ENCODE measurements around the gene CEP152. TPM values are rescaled to one million over a fixed set of nuclear protein-coding genes. Genes with fewer than 3 reads are reported as not detected.

The CEP152 gene
- total and polyA plus RNA-seq, 7 donors, result 0.35 to 1.3 (median 0.69) TPM

DNA sequence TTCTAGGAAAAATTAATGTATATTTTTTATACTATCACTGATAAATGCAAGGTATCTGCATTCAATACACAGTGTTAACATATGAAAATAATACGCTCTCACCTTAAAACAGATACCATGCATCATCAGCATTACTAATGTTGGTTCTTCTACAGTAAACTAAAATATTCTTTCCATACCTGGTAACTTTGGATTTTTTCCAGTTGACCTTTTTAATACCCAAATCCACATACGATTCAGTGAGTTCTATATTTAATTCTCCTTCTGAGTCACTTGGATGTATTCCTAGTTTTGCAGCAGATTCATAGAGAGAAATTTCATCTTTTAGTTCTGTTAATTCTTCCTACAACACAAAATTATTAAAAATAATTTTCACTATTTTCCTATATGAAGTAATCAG, 29.9 kb downstream of the CEP152 start:
- no peaks in the 10 kb centered on the region for H3K4me1 ChIP-seq
- peaks cover 3 to 19% of the 10 kb centered on the region in 2 donors for H3K36me3 ChIP-seq (ENCODE audit: insufficient read depth in 1 of 2, low read depth in 1 of 2)
- H3K27ac ChIP-seq, result no peak overlapping the region
- no peak for ATAC-seq
- intact Hi-C loops (cut with DNase I), result loop anchor here in 1 of 2 donors (10.0 kb wide), 1 partner anchor 406 kb away; no protein-coding TSS in a partner anchor
- no peaks in the 10 kb centered on the region for H3K9me3 ChIP-seq
- H3K27me3 ChIP-seq (ENCODE audit: insufficient read depth in 3 of 3, low read length in 2 of 3), result no peaks in the 10 kb centered on the region
- WGBS, 3 donors, result 60 to 74% (median 61%) methylated on average over 2 of the region's 2 CpGs
- DNase-seq, result no peak
- TF ChIP-seq, protein P1, sequence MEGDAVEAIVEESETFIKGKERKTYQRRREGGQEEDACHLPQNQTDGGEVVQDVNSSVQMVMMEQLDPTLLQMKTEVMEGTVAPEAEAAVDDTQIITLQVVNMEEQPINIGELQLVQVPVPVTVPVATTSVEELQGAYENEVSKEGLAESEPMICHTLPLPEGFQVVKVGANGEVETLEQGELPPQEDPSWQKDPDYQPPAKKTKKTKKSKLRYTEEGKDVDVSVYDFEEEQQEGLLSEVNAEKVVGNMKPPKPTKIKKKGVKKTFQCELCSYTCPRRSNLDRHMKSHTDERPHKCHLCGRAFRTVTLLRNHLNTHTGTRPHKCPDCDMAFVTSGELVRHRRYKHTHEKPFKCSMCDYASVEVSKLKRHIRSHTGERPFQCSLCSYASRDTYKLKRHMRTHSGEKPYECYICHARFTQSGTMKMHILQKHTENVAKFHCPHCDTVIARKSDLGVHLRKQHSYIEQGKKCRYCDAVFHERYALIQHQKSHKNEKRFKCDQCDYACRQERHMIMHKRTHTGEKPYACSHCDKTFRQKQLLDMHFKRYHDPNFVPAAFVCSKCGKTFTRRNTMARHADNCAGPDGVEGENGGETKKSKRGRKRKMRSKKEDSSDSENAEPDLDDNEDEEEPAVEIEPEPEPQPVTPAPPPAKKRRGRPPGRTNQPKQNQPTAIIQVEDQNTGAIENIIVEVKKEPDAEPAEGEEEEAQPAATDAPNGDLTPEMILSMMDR (IDR thresholded peaks at IDR 0.05), result no peak
- H3K4me3 ChIP-seq, result no peak overlapping the region

DNA sequence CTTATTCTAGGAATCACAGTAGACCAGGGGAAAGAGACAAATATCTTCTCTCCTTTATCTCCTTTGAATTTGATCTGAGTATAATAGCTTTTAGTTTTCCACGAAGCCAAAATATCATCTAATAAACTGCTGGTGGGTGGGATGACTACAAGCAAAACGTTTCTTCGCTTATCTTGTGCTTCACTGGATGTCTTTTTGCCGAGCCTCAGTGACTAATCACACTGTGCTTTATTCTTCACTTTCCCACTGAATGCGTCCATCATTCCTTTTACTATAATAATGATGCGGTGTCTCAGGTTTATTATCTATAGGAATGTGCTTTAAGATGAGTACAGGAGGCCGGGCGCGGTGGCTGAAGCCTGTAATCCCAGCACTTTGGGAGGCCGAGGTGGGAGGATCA, 32.5 kb downstream of the CEP152 start:
- no peak for ATAC-seq
- no peak overlapping the region for H3K27ac ChIP-seq
- intact Hi-C loops (cut with DNase I), result loop anchor here in 1 of 2 donors (1.0 kb wide), 1 partner anchor 22 kb away; no protein-coding TSS in a partner anchor

DNA sequence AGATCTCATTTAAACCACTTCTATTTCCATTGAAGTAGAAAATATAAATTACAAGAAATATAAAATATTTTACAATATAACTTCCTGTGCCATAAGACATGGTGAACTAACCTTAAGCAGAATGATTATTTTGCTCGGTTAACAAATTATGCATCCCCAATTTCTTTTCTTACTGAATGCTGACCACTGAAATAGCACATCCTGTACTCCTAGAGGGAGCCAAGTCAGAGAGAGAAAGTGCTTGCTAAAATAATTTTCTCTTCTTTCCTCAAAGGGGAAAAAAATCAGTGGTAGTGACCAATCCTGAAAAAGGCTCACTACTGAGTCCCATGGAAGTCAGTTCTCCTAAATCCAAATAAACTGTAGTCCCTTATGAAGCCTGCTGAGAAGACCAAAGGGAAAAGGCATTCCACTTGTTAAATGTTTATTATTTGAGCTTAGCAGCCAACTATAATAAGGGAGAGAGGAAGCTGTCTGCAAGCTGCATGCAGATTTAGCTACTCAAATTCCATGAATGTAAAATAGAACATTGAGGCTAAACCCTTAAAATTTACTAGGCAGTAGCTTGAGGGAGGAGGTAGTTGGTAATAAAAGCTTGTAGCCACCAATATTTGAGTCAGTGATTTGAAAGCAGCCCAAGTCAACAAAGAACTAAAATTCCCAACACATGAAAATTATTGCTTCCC, 33.1 kb downstream of the CEP152 start:
- H3K27ac ChIP-seq, result no peak overlapping the region

More for the DNA sequence above, 32.5 kb downstream of the CEP152 start:
- TF ChIP-seq, protein P1 (IDR thresholded peaks at IDR 0.05), result no peak
- no peaks in the 10 kb centered on the region for H3K9me3 ChIP-seq
- no peaks in the 10 kb centered on the region for H3K27me3 ChIP-seq (ENCODE audit: insufficient read depth in 3 of 3, low read length in 2 of 3)
- WGBS, 3 donors, result 86 to 92% (median 87%) methylated on average over 10 of the region's 10 CpGs
- peaks cover 3 to 18% of the 10 kb centered on the region in 2 donors for H3K36me3 ChIP-seq (ENCODE audit: insufficient read depth in 1 of 2, low read depth in 1 of 2)
- no peak overlapping the region for H3K4me3 ChIP-seq
- DNase-seq, result no peak
- H3K4me1 ChIP-seq, result no peaks in the 10 kb centered on the region

DNA sequence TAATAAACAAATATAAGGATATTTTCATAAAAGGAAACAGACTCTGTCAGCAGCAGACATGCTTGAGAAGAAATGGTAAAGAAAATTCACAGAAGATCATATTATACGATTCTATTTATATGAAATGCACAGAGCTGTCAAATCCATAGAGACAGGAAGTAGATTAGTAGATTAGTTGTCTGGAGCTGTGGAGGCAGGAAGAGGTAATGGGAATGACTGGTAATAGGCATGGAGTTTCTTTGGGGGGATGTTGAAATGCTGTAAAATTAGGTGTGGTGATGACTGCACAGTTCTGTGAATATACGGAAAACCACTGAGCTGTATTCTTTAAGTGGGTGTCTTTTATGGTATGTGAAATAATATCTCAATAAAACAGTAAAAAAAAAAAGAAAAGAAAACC, 35.3 kb downstream of the CEP152 start:
- TF ChIP-seq, protein P1 (IDR thresholded peaks at IDR 0.05), result no peak
- Histone ChIP-seq H3K36me3 (ENCODE audit: insufficient read depth in 1 of 2, low read depth in 1 of 2) (peaks cover 0 to 2% of the 10 kb centered on the region in 2 donors), H3K4me1 (no peaks in the 10 kb centered on the region), H3K27me3 (ENCODE audit: insufficient read depth in 3 of 3, low read length in 2 of 3) (no peaks in the 10 kb centered on the region), H3K4me3 (no peak overlapping the region), H3K9me3 (no peaks in the 10 kb centered on the region), H3K27ac (no peak overlapping the region)
- DNase-seq (no peak), ATAC-seq (no peak)
- intact Hi-C loops (cut with DNase I), result no loop called here
- WGBS, 3 donors, result 88 to 95% (median 91%) methylated on average over 2 of the region's 2 CpGs

More for the DNA sequence above, 33.1 kb downstream of the CEP152 start:
- TF ChIP-seq, protein P1 (IDR thresholded peaks at IDR 0.05), result no peak
- Histone ChIP-seq H3K36me3 (ENCODE audit: insufficient read depth in 1 of 2, low read depth in 1 of 2) (peaks cover 3 to 13% of the 10 kb centered on the region in 2 donors), H3K27me3 (ENCODE audit: insufficient read depth in 3 of 3, low read length in 2 of 3) (no peaks in the 10 kb centered on the region), H3K9me3 (no peaks in the 10 kb centered on the region), H3K4me3 (no peak overlapping the region), H3K4me1 (no peaks in the 10 kb centered on the region)
- intact Hi-C loops (cut with DNase I), result loop anchor here in 1 of 2 donors (1.0 kb wide), 1 partner anchor 23 kb away; no protein-coding TSS in a partner anchor
- DNase-seq (no peak), ATAC-seq (no peak)
- 54 to 69% (median 54%) methylated on average over 1 of the region's 1 CpG for WGBS, 3 donors
